SU-DHL-6 (cell line): Measurements from ENCODE around the gene USP30.

Experiments
- H2AFZ ChIP-seq: fragments of 200-600 bp; sonication (generic); 2 replicates; pipeline ENCODE4 v1.6.1; 2014; ENCODE audit warnings: low read depth, mild to moderate bottlenecking, moderate library complexity, mixed read lengths, antibody characterized with exemption, low read length; ENCODE audit not compliant: severe bottlenecking
- H3F3A ChIP-seq: fragments of 200-600 bp; shearing (Covaris generic); 2 replicates; pipeline ENCODE4 v1.6.0; 2016; ENCODE audit warnings: antibody characterized with exemption, mild to moderate bottlenecking; ENCODE audit not compliant: insufficient read depth
- H3K27ac ChIP-seq: fragments of 200-600 bp; sonication (generic); 2 replicates; pipeline ENCODE4 v1.5.1; 2016; ENCODE audit warnings: low read depth, mild to moderate bottlenecking, low read length, moderate library complexity, mixed read lengths
- H3K27me3 ChIP-seq: fragments of 200-600 bp; sonication (generic), shearing (Covaris generic); 2 replicates; pipeline ENCODE4 v1.6.0; 2014; ENCODE audit warnings: mild to moderate bottlenecking, low read length
- H3K36me3 ChIP-seq: fragments of 200-600 bp; sonication (generic); 2 replicates; pipeline ENCODE4 v1.6.1; 2014; ENCODE audit warnings: mild to moderate bottlenecking, low read length, mixed read lengths
- H3K4me2 ChIP-seq: fragments of 300-600, 200-600 bp; shearing (Covaris generic), sonication (generic); 2 replicates; pipeline ENCODE4 v1.6.0; 2014; ENCODE audit warnings: low read length, low read depth, mild to moderate bottlenecking; ENCODE audit not compliant: poor library complexity, severe bottlenecking
- H3K4me3 ChIP-seq: fragments of 200-600 bp; sonication (generic); 2 replicates; pipeline ENCODE4 v1.5.1; 2014; ENCODE audit warnings: antibody characterized with exemption, low read length, mild to moderate bottlenecking, mixed read lengths; ENCODE audit not compliant: insufficient read depth, poor library complexity, severe bottlenecking
- H3K79me2 ChIP-seq: fragments of 200-600 bp; sonication (generic); 2 replicates; pipeline ENCODE4 v1.6.1; 2014; ENCODE audit warnings: mild to moderate bottlenecking, low read length, moderate library complexity; ENCODE audit not compliant: insufficient read depth
- H3K9ac ChIP-seq: fragments of 200-600 bp; sonication (generic); 2 replicates; pipeline ENCODE4 v1.7.0; 2014; ENCODE audit warnings: mild to moderate bottlenecking, low read length
- H3K9me2 ChIP-seq: fragments of 200-600 bp; sonication (generic); replicated peaks from 2 replicates; pipeline ENCODE4 v1.6.1; 2014; ENCODE audit warnings: low read length; ENCODE audit not compliant: insufficient read depth
- H3K9me3 ChIP-seq: fragments of 200-600 bp; sonication (generic); 2 replicates; pipeline ENCODE4 v1.6.1; 2014; ENCODE audit warnings: low read length, mixed read lengths; ENCODE audit not compliant: insufficient read depth
- H4K20me1 ChIP-seq: fragments of 200-600 bp; sonication (generic); 2 replicates; pipeline ENCODE4 v1.6.1; 2014; ENCODE audit warnings: low read depth, mild to moderate bottlenecking, antibody characterized with exemption, low read length, moderate library complexity, mixed read lengths
- EZH2phosphoT487 ChIP-seq: fragments of 200-600 bp; sonication (generic), shearing (Covaris generic); conservative IDR thresholded peaks from 2 replicates; pipeline ENCODE4 v1.6.1; 2018; ENCODE audit warnings: mild to moderate bottlenecking, antibody characterized with exemption, low read length, moderate library complexity, mixed read lengths
- TF ChIP-seq, protein P1 (sequence below): fragments of 200-600 bp; sonication (generic); IDR thresholded peaks from one replicate; pipeline ENCODE4 v1.5.1; 2017; ENCODE audit warnings: antibody characterized with exemption, mild to moderate bottlenecking, low read length, moderate library complexity; ENCODE audit not compliant: insufficient read depth, poor library complexity, severe bottlenecking

The USP30 gene

DNA sequence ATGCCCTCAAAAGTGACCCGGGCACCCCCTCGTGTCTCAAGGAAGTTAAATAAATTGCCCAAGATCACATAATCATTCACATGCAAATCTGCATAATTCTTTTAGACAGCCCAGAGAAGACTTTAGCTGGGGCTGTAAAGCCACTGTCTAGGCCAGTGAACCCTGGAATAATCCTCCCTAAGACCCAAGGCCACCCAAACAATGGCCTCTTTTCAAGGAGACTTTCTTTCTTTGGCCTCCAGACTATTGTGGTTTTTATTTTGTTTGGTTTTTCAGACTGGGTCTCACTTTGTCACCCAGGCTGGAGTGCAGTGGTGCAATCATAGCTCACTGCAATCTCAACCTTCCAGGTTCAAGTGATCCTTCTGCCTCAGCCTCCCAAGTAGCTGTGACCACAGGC lies 42.1 kb upstream of the USP30 start:
- TF ChIP-seq, protein P1, sequence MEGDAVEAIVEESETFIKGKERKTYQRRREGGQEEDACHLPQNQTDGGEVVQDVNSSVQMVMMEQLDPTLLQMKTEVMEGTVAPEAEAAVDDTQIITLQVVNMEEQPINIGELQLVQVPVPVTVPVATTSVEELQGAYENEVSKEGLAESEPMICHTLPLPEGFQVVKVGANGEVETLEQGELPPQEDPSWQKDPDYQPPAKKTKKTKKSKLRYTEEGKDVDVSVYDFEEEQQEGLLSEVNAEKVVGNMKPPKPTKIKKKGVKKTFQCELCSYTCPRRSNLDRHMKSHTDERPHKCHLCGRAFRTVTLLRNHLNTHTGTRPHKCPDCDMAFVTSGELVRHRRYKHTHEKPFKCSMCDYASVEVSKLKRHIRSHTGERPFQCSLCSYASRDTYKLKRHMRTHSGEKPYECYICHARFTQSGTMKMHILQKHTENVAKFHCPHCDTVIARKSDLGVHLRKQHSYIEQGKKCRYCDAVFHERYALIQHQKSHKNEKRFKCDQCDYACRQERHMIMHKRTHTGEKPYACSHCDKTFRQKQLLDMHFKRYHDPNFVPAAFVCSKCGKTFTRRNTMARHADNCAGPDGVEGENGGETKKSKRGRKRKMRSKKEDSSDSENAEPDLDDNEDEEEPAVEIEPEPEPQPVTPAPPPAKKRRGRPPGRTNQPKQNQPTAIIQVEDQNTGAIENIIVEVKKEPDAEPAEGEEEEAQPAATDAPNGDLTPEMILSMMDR = no peak
- no peak for TF ChIP-seq EZH2phosphoT487
- Histone ChIP-seq H3K27me3 (no peaks in the 10 kb centered on the region), H2AFZ (no peak overlapping the region)

DNA sequence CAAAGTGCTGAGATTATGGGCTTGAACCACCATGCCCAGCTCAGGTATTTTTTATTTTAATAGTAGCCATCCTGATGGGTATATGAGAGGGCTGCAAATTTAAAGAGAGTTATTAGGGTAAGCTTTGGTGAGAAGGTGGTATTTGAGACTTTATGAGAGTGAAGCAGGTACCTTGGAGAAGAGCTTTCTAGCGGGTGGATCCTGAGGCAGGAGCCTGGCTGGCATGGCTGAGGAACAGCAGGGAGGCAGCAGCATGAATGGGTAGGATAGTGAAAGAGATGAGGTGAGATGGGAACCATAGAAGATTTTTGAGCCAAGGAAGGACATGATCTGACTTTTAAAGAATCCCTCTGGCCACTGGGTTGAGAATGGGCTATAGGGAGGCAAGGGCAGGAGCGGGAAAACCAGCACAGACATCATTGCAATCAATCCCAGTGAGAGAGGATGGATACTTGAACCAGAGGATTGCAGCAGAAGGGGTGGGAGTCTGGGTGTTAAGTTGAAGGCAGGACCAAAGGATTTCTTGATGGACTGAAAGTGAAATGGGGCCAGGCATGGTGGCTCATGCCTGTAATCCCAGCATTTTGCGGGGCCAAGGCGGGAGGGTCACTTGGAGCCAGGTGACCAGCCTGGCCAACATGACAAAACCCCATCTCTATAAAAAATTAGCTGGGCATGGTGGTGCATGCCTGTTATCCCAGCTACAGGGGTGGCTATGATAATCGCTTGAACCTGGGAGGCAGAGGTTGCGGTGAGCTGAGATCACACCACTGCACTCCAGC lies 37.2 kb upstream of the USP30 start:
- no peaks in the 10 kb centered on the region for H4K20me1 ChIP-seq
- 0 out of 2 replicates have a peak, but pooled peaks cover 3% of the 10 kb centered on the region for H3K27me3 ChIP-seq

More for the DNA sequence above, 42.1 kb upstream of the USP30 start:
- Histone ChIP-seq H4K20me1 (no peaks in the 10 kb centered on the region), H3K9me3 (no peaks in the 10 kb centered on the region), H3K9ac (no peak overlapping the region), H3K27ac (no peak overlapping the region), H3K36me3 (no peaks in the 10 kb centered on the region), H3K79me2 (no peaks in the 10 kb centered on the region), H3K9me2 (no peaks in the 10 kb centered on the region), H3K4me3 (no peak overlapping the region), H3K4me2 (no peak overlapping the region), H3F3A (no peaks in the 10 kb centered on the region)

DNA sequence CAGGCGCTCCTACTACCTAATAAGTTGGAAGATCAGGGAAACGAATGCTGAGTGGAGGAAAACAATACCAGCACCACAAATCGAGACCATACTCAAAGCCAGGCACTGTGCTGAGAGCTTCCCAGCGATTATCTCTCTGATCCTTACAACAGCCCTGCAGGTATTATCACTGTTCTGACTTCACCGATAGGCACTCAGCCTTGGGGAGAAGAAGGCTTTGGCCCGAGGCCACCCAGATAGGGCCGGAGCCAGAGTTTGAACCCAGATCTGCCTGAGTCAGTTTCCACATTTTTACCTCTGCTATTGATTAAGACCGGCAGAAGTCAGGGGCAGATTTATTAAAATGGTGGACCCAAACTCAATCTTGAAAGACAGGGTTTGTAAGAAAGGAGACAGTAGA lies 36.4 kb upstream of the USP30 start:
- no peaks in the 10 kb centered on the region for H3K79me2 ChIP-seq
- H3K4me3 ChIP-seq = no peak overlapping the region
- no peak overlapping the region for H3K9ac ChIP-seq
- H2AFZ ChIP-seq = no peak overlapping the region
- H3K36me3 ChIP-seq = no peaks in the 10 kb centered on the region
- H3K9me3 ChIP-seq = no peaks in the 10 kb centered on the region
- H3K27me3 ChIP-seq = 0 out of 2 replicates have a peak, but pooled peaks cover 3% of the 10 kb centered on the region
- no peak overlapping the region for H3K27ac ChIP-seq
- H3F3A ChIP-seq = no peaks in the 10 kb centered on the region
- no peaks in the 10 kb centered on the region for H3K9me2 ChIP-seq
- H3K4me2 ChIP-seq = no peak overlapping the region
- TF ChIP-seq, protein P1 = no peak
- TF ChIP-seq EZH2phosphoT487 = no peak
- no peaks in the 10 kb centered on the region for H4K20me1 ChIP-seq

More for the DNA sequence above, 37.2 kb upstream of the USP30 start:
- no peak overlapping the region for H3K4me2 ChIP-seq
- no peaks in the 10 kb centered on the region for H3K36me3 ChIP-seq
- no peak overlapping the region for H3K27ac ChIP-seq
- H3K9ac ChIP-seq = no peak overlapping the region
- no peak overlapping the region for H2AFZ ChIP-seq
- TF ChIP-seq, protein P1 = no peak
- TF ChIP-seq EZH2phosphoT487 = no peak
- no peaks in the 10 kb centered on the region for H3K79me2 ChIP-seq
- no peaks in the 10 kb centered on the region for H3K9me2 ChIP-seq
- H3K9me3 ChIP-seq = no peaks in the 10 kb centered on the region
- no peak overlapping the region for H3K4me3 ChIP-seq
- H3F3A ChIP-seq = no peaks in the 10 kb centered on the region
